ENCODE data around the gene EIF5B. TPM values are rescaled to one million over a fixed set of nuclear protein-coding genes. Genes with fewer than 3 reads are reported as not detected.

The EIF5B gene
- total RNA-seq, 1 experiment from 2014 or later: 58.1 TPM

GRCh38 chr2:99350194-99350593 is 13.0 kb downstream of the EIF5B start:
- H3K9ac ChIP-seq (ENCODE audit: extremely low read depth, insufficient read length, low read length): no peak overlapping the region
- H4K8ac ChIP-seq (replicated peaks; ENCODE audit: insufficient read length, low read depth, low read length): no peak overlapping the region
- no peaks in the 10 kb centered on the region for H3K27me3 ChIP-seq (ENCODE audit: insufficient read depth, low read length)
- H2BK5ac ChIP-seq (ENCODE audit: insufficient read length, low read length): no peak overlapping the region
- no peak overlapping the region for H2BK20ac ChIP-seq (ENCODE audit: low read depth, low read length, poor library complexity, severe bottlenecking)
- no peaks in the 10 kb centered on the region; a peak in 1 of 4 replicates for H3K4me1 Mint-ChIP-seq
- H3K27me3 Mint-ChIP-seq (ENCODE audit: low read depth): no peaks in the 10 kb centered on the region
- no peak overlapping the region for H3T11ph ChIP-seq (ENCODE audit: low read length)
- H3K18ac ChIP-seq (ENCODE audit: insufficient read length, low read depth, low read length): no peak overlapping the region
- DNase-seq: no peak
- no peak overlapping the region for H3K23ac ChIP-seq (ENCODE audit: insufficient read length, low read depth, low read length)
- H2BK120ac ChIP-seq (ENCODE audit: low read depth, low read length, poor library complexity, severe bottlenecking): no peak overlapping the region
- H3K36me3 Mint-ChIP-seq (ENCODE audit: insufficient read depth in 1 of 3, low read depth in 3 of 3): no peaks in the 10 kb centered on the region; a peak in 1 of 7 replicates
- H3K27ac ChIP-seq (ENCODE audit: insufficient read length, low read depth, low read length): no peak overlapping the region
- no peak overlapping the region for H3K4me2 ChIP-seq (ENCODE audit: insufficient read depth, insufficient read length, low read length)
- no peaks in the 10 kb centered on the region for H3K4me1 ChIP-seq (ENCODE audit: insufficient read depth, low read length)
- H3K14ac ChIP-seq (ENCODE audit: insufficient read depth, low read length): no peak overlapping the region
- no peak for TF ChIP-seq CTCF (conservative IDR thresholded peaks at IDR 0.05)
- H4K5ac ChIP-seq (ENCODE audit: insufficient read length, low read depth, low read length): no peak overlapping the region
- no peak overlapping the region for H3K4ac ChIP-seq (ENCODE audit: low read depth, low read length)
- no peak overlapping the region for H2BK12ac ChIP-seq (ENCODE audit: insufficient read length, low read depth, low read length)
- no peak overlapping the region for H2AFZ ChIP-seq (ENCODE audit: low read length)
- H3K27ac Mint-ChIP-seq: no peak overlapping the region
- H3K56ac ChIP-seq (ENCODE audit: insufficient read length, low read depth, low read length): no peak overlapping the region
- no peak overlapping the region for H4K91ac ChIP-seq (ENCODE audit: insufficient read length, low read depth, low read length)
- no peak overlapping the region for H2BK15ac ChIP-seq (ENCODE audit: low read depth, low read length)
- H2AK5ac ChIP-seq (ENCODE audit: insufficient read length, low read length): no peak overlapping the region
- H3K9me3 Mint-ChIP-seq: no peaks in the 10 kb centered on the region
- peaks cover 32% of the 10 kb centered on the region; the same call in 1 of the 2 replicates for H3K79me2 ChIP-seq (ENCODE audit: insufficient read depth, low read length)
- H3K79me1 ChIP-seq (ENCODE audit: insufficient read depth, low read depth, low read length, poor library complexity, severe bottlenecking): peaks cover 16% of the 10 kb centered on the region
- no peaks in the 10 kb centered on the region for H4K20me1 ChIP-seq (ENCODE audit: control insufficient read depth, insufficient read depth, insufficient read length)
- no peaks in the 10 kb centered on the region for H3K9me3 ChIP-seq (ENCODE audit: control insufficient read depth, low read depth, low read length)
- no peaks in the 10 kb centered on the region for H3K23me2 ChIP-seq (ENCODE audit: insufficient read length, low read depth, low read length, poor library complexity, severe bottlenecking)
- H3K4me3 Mint-ChIP-seq: no peak overlapping the region
